ENCODE data around the gene ZNF48.
"Not testable (repeated sequence)": the region's sequence is repeated elsewhere in the genome, so short reads cannot be mapped to it uniquely, and the experiment has no call there.

Gene ZNF48

GRCh38 chr16:30378236-30379157 lies 16.7 kb upstream of the ZNF48 start:
- DNase-seq, result peak; percentile 98

DNA sequence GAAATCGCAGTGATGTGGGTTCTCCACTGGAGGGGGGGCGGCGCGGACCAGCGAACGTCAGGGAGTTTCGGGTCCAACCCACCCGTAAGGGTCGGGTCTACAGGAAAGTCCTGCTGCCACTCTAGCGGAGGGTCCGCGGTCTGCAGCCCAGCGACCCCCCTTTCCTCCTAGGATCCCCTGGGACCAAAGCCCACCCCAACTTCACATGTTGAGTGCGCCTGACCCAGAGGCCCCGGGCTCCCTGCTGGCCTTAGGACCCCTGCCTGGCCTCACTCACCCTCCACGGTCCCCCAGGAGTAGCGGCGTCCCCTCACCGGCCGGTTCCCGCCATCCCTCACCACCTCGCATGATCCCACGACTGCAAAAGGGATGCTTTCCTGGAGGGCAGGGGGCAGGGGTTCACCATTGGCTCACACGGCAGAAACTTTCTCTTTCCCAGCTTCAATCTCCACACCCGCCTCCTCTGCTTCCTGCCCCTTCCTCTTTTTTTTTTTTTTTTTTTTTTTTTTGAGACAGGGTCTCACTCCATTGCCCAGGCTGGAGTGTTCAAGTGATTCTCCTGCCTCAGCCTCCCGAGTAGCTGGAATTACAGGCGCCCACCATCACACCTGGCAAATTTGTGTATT lies 15.9 kb upstream of the ZNF48 start:
- no peak for DNase-seq

DNA sequence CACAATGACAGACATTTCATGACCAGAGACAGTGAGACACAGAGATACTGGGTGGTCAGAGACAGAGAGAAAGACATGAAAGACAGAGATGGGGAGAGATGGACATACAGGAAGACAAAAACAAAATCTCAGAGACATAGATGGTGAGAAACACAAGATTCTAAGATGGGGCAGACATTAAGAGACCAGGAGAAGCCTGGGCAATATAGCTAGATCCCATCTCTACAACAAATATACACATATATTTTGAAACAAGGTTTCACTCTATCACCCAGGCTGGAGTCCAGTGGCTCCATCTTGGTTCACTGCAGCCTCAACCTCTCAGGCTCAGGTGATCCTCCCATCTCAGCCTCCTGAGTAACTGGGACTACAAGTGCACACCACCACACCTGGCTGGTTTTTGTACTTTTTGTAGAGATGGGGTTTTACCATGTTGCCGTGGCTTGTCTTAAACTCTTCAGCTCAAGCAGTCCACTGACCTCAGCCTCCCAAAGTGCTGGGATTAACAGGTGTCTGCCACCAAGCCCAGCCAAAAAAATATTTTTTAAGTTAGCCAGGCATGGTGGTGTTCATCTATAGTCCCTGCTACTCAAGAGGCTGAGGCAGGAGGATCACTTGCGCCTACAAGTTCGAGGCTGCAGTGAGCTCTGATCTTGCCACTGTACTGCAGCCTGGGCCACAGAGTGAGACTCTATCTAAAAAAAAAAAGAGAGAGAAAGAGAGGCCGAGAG lies 15.0 kb upstream of the ZNF48 start:
- no peak for DNase-seq

DNA sequence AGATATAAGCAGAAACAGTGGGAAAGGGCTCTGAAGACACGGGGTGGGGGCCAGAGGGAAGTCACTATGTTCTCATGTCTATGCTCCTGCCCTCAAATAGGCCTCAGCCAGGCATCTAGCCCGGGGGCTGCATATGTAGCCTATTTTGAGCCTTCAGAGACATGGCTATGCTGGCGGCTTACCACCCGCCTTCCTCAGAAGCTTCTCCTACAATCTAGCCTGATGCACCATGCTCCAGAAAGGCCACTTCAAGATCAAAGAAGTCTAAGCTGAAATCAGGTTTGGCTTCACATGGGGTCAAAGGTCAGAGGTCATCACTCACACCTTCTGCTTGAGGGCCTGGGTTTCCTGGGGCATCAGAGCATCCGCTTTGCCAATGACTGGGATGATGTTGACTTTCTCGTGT lies 14.4 kb upstream of the ZNF48 start:
- no peak for DNase-seq

DNA sequence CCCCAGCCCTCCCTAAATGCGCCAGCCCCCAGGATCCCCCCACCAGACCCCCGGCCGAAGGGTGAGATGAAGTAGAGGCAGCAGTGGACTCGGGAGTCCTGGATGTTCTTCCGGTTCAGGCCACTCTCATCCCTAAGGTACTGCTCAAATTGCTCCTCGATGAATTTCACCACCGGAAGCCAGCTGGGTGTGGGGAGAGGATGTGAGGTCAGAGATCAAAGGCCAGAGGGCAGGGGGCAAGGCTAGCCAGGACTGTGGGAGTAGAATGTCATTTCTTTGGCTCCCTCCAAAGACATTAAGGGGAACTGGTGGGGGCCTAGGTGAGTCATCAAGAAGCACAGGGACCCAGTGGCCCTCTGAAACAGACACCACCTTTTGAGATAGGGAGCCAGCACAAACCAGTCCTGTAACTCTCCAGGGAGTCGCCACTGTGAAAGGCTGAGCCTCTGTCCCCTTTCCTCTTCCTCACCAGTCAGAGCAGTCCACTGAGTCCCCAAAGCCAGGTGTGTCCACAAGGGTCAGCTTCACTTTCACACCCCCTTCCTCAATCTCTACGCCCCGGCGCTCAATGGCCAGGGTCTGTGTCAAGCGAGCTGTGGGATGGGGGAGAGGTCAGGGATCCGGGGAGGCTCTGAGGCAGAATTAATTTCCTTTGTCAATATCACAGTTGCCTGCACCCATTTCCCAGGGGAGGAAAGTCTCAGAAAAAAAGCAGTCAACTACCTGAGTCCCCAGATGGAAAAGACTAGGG lies 13.8 kb upstream of the ZNF48 start:
- no peak for DNase-seq

- DNase-seq, result peak; percentile 71
Measured at GRCh38 chr16:30382111-30382881, 12.9 kb upstream of the ZNF48 start, which contains the start of gene SEPTIN1. Gene SEPTIN1 (minus strand): TSS chr16:30382561. CDS start chr16:30382542, 19 bp downstream.

- DNase-seq, result no peak
Measured at GRCh38 chr16:30383521-30383920, 11.7 kb upstream of the ZNF48 start.

GRCh38 chr16:30394592-30395154 lies 547 bp upstream of the ZNF48 start:
- DNase-seq, result no peak

DNA sequence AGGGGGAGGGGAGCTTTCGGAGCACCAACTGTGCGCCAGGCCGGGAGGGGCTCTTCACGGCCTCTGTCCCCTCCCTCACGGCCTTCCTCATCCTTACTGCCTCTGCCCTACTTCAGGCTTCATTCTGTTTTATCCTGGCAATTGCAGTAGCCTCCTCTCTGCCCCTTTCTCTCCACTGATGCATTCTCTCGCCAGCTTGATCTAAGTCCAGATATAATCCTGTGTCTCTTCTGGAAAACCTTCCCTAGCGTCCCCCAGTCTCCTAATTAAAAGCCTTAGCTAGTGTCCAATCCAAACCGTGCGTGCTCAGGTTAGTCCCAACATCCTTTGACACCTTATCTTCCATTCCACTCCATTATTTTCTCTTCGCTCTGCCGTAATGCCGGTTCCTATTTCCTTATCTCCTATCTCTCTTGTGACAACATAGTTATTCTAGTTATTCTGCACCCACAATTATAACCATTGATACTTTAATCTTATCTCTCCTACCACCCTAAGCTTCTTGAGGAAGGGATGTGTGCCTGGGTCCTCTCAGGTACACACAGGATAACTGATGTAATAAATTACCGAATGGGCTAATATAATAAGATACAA lies 869 bp downstream of the ZNF48 start:
- no peak for DNase-seq

DNA sequence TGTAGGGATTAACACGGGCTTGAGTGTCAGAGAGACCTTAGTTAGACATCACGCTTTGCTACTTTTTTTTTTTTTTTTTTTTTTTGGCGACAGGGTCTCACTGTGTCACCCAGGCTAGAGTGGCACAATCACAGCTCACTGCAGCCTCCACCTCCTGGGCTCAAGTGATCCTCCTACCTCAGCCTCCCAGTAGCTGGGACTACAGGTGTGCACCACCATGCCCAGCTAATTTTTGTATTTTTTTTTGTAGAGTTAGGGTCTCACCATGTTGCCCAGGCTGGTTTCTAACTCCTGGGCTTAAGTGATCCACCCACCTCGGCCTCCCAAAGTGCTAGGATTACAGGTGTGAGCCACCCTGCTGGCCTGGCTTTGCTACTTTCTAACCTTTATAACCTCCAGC lies 1.4 kb downstream of the ZNF48 start:
- not testable (repeated sequence) for DNase-seq

- DNase-seq, result no peak
Measured at GRCh38 chr16:30397056-30397455, 1.8 kb downstream of the ZNF48 start.

GRCh38 chr16:30397776-30398660 lies 2.8 kb downstream of the ZNF48 start:
- no peak for DNase-seq

GRCh38 chr16:30398661-30399434 lies 3.6 kb downstream of the ZNF48 start:
- DNase-seq, result no peak

GRCh38 chr16:30399435-30400186 lies 4.4 kb downstream of the ZNF48 start:
- DNase-seq, result no peak

- DNase-seq, result no peak
Measured at GRCh38 chr16:30401768-30402425, 6.7 kb downstream of the ZNF48 start.

GRCh38 chr16:30406795-30407101 lies 11.5 kb downstream of the ZNF48 start:
- no peak for DNase-seq

- DNase-seq, result peak; percentile 81
Measured at GRCh38 chr16:30407102-30407803, 12.0 kb downstream of the ZNF48 start, which contains the start of gene ZNF771. Gene ZNF771 (plus strand): TSS chr16:30407606. CDS start chr16:30408054, 448 bp downstream.

Data from effector CD4-positive, alpha-beta T cell (primary cell).